KOPT-K1 (cell line): Measurements from ENCODE around the gene RAB1A.

Experiments
- H3K27ac ChIP-seq: fragments of 200-600 bp; sonication (generic); 2 replicates; pipeline ENCODE4 v1.5.1; 2016; ENCODE audit warnings: antibody characterized with exemption, mild to moderate bottlenecking, low read depth, low read length; ENCODE audit not compliant: poor library complexity, severe bottlenecking
- H3K36me3 ChIP-seq: fragments of 200-600 bp; sonication (generic); 2 replicates; pipeline ENCODE4 v1.5.1; 2017; ENCODE audit warnings: antibody characterized with exemption, mild to moderate bottlenecking, low read length, moderate library complexity; ENCODE audit not compliant: insufficient read depth
- H3K9me3 ChIP-seq: fragments of 200-600 bp; sonication (generic); 2 replicates; pipeline ENCODE4 v1.5.1; 2017; ENCODE audit warnings: antibody characterized with exemption, low read length, mild to moderate bottlenecking; ENCODE audit not compliant: insufficient read depth, poor library complexity, severe bottlenecking

Gene RAB1A

DNA sequence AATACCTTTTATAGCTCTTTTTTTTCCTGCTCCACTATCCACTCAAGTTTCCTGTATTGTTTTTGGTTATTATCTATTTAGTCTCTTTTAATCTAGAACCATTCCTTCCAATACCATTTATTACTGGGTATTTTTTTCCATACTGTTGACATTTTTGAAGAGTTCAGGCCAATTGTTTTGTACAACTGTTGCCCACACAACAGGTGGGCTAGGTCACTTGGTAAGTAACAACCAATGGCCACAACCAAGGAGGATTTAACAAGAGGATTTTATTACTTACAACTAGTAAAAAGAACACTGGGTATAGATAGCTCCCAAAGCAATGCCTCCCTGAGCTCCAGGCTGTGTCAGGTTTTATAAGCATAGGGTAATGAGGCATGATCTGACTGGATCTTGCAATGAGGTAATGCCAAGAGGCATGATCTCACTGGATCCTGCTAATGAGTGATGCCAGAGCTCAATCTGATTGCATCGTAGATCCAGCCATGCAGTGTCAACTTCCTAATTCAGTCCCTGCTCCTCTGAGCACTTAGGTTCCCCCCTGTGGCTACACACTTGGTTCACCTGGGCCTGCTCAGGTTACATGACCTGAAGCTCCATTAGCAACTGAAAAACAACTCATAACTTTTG, 80.8 kb downstream of the RAB1A start:
- Histone ChIP-seq H3K9me3 (peaks cover 20% of the 10 kb centered on the region), H3K27ac (no peak overlapping the region), H3K36me3 (no peaks in the 10 kb centered on the region)

DNA sequence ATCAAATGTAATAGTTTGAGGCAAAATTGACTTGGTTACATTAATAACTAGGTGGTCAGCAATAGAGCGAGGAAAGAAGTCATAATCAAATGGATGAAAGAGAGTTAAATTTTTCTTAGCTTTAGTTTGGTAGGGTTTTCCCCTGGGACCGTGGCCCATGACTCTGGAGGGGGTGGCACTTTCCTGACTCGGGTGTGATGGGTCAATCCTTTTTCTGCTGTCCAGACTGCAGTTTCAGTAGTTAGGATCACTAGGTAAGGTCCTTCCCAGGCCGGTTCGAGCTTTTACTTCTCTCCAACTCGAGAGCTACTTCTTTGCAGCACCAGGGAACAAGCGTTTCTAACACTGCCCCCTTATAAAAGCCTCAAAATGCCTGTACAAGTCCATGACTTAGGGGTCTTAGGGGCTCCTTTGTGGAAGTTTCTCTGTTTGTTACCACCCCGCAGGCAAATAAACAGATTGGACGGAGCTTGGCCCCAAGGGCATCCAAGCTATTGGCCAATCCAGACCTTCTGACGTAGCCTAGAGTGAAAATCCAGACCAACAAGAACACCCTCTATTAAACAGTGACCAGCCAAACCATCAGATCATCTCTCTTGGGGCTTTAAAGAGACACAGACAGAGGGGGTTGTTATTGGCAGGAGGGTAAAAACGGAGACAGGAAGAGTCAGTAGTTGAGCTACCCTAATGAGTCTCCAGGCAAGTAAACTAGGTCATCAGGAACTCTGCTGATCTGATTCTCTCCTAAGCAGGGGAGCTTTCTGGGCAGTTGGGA, 83.1 kb downstream of the RAB1A start:
- H3K36me3 ChIP-seq, result no peaks in the 10 kb centered on the region
- H3K27ac ChIP-seq, result no peak overlapping the region
- H3K9me3 ChIP-seq, result peaks cover 28% of the 10 kb centered on the region

DNA sequence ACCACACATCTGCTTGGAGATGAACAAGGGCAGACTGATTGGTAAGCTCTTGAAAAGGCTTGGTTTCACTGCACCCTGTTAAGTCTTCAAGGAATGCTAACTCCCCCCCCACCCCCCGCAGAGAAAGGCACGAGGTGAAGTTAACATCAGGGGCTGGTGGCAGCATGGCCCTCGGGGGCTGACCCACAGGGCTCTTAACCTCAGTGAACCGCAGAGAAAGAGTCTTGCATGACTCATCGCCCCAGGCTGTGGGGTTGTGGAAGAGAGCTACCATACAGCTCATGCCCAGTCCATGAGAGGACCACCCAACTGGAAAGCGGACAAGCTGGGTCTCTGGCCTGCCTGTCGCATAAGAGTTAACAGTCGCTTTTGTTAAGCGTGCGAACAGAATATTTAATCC, 84.3 kb downstream of the RAB1A start:
- no peaks in the 10 kb centered on the region for H3K36me3 ChIP-seq
- H3K27ac ChIP-seq, result no peak overlapping the region
- peaks cover 28% of the 10 kb centered on the region for H3K9me3 ChIP-seq

- no peak overlapping the region for H3K27ac ChIP-seq
- H3K36me3 ChIP-seq, result no peaks in the 10 kb centered on the region
- peaks cover 28% of the 10 kb centered on the region for H3K9me3 ChIP-seq
Measured at GRCh38 chr2:65044097-65044735, 85.7 kb downstream of the RAB1A start.

GRCh38 chr2:65043001-65043400, 86.9 kb downstream of the RAB1A start:
- no peaks in the 10 kb centered on the region for H3K36me3 ChIP-seq
- H3K27ac ChIP-seq, result no peak overlapping the region
- peaks cover 24% of the 10 kb centered on the region for H3K9me3 ChIP-seq

DNA sequence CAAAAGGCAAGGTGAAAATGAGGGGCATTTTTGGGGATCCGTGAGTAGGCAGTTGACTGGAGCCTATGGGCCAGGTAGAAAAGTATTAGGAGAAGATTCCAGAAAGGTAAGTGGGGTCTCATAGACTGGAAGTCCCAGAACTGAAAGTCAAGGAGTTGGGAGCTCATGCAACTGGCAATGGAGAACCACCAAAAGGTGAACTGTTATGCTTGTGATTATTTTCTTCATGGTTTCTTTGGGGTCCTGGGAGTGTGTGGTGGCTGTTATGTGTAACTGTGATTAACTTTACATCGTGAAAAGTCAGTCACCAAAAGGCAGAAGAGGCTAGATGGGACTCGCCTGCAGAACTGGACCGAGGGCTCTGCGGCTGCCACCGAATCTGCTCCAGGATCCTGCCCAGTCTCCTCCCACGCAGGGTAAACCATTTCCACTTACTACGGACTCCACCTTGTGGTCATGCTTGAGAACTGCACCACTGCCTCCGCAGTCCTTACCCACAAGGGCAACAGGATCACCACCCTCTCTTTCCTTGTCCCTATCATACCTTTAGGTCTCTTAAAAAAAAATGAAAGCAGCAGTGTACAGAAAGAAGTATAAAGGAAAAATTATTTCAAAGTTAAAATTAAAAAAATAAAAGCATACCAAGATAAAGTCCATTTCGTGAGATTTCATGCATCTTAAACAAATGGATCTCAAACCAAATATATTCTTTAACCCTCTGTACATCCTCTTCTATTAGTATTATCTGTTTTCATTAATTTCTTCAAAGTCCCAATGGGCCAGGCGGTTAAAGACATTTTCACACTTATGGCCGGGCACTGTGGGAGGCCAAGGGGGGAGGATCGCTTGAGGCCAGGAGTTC, 89.3 kb downstream of the RAB1A start:
- Histone ChIP-seq H3K27ac (no peak overlapping the region), H3K9me3 (peaks cover 18% of the 10 kb centered on the region), H3K36me3 (no peaks in the 10 kb centered on the region)

GRCh38 chr2:65039640-65040039, 90.3 kb downstream of the RAB1A start:
- peaks cover 14% of the 10 kb centered on the region for H3K9me3 ChIP-seq
- H3K36me3 ChIP-seq, result no peaks in the 10 kb centered on the region
- no peak overlapping the region for H3K27ac ChIP-seq

DNA sequence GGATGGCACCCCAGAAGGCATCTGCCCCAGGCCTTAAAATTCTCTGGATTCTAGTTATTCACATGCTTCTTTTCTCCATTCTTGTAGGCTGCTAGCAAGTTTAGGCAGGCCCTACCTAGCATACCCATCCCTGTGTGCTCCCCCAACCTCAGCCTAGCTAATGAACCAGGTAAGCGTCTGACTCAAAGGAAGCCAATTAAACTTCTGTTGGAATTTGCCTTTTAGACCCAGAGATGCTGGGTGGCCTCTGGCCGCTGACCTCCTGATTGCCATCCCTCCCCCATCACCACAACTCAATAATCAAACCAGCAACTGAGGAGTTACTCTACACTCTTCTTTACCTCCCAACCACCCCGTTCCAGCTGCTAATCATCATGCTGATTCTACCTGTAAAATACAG, 92.7 kb downstream of the RAB1A start:
- no peaks in the 10 kb centered on the region for H3K9me3 ChIP-seq
- H3K36me3 ChIP-seq, result no peaks in the 10 kb centered on the region
- no peak overlapping the region for H3K27ac ChIP-seq
